ENCODE measurements around the gene TOMM5.

The TOMM5 gene

DNA sequence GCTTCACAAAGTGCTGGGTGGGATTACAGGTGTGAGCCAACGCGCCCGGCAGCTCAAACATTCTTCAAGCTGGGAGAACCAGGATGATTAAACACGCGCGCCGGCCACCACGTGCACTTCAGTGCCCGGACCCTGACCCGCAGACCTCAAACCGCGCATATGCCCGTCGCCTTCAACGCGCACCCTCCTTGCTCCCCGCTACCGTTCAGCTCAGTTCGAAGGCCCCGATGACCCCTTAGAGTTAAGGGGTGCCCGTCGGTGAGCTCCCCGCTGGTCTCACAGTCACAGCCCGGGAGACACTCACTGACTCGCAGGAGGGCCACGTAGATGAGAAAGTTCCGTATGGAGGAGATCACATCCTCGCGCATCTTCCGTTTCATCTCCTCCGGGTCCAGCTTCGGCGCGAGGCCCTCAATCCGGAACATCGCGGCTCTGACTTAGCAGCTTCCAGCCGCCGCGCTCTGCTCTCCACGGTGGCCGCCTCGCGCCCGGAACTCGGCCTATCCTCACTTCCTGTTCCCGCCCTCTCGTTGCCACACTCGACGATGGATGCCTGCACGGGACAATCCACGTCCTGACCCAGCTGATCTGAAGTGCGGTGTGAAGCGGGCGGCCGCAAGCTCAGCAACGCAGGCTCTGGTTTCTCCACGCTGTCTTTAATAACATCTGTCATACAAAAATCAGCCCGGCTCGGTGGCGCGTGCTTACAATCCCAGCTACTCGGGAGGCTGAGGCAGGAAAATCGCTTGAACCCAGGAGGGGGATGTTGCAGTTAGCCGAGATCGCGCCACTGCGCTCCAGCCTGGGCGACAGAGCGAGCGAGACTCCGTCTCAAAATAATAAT is at the start of gene TOMM5:
Gene TOMM5 (minus strand): TSS at position 490 of the 844 bp plus-strand sequence. CDS start 65 bp downstream, at position 425.
- DNase-seq (ENCODE audit: low read depth in 2 of 2), result peak; percentile 76 to 85

DNA sequence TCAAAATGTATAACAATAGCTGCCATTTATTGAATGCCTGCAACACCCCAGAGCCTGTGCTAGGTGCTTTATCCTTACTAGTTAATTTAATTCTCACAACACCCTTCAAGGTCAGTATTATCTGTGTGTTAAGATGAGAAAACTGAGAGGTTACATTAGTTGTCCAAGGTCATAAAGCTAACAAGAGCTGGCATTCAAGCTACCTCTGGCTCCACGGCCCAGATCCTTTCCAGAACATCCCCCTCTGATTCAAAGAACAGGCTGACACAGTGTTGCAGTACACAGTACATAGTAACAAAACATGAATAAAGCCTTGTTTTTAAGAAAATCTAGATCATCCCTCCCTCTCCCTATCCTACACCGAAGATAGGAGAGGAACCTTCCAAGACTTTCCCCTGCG is 48.9 kb upstream of the TOMM5 start:
- no peak for DNase-seq (ENCODE audit: low read depth in 2 of 2)

DNA sequence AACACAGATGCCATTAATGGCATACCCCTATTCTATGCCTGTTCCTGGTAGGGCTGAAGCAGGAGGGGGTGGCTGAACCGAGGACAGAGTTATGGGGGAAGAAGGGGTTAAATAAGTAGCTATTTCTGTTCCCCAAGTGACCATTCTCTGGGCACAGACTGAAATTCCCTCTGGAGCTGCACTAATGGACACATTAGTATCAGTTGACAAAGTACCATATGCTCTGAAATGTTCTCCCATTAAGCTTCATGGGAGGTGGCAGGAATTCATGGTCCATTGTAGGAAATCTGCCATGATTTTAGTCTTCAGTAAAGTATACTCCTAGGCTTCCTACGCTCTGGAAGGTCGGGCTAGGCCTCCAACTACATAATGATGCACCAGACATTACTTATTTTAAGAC is 47.8 kb upstream of the TOMM5 start:
- DNase-seq (ENCODE audit: low read depth in 2 of 2), result no peak

DNA sequence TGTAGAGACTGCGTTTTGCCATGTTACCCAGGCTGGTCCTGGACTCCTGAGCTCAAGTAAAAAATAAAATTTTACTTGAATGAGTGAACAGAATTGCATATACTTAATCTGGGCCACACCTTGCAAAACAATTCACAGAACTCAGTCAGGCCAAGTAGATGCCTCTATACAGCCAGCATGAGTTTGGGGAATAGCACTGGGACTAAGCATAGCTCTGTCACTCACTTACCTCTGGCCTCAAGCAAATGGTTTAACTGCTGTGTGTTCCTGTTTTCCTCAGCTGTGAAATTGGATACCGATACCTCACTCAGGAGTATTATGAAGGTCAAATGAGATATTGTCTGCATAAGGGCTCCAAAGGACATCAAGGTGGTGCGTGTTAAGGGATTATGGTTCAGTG is 47.4 kb upstream of the TOMM5 start:
- DNase-seq (ENCODE audit: low read depth in 2 of 2), result no peak

DNA sequence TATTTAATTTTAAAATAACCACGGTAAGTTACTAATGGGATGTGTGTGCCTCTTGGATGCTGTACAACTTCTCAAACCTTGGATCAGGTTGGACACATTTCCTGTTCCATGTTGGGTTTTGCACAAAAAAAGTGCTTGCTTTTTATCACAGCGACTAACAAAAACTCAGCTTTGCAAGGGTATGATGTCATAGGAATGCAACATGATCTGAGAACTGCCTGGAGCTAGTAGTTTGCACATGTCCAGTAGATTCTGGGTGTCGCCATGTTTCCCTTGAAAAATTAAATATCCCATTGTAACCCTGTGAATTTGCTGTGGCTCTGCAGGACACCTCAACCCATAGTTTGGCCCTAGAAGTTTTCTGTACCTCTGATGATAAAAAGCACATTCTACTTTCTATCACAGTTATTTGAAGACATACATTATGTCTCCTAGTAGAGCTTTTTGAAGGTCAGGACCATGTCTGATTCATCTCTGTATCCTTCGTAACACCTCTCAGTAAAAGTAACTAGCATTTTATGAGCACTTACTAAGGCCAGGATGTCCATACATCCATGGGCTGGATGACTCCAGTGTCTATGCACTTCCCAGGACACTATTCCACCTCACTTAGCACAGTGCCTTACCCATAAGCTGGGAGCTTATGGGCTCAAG is 46.8 kb upstream of the TOMM5 start:
- no peak for DNase-seq (ENCODE audit: low read depth in 2 of 2)

DNA sequence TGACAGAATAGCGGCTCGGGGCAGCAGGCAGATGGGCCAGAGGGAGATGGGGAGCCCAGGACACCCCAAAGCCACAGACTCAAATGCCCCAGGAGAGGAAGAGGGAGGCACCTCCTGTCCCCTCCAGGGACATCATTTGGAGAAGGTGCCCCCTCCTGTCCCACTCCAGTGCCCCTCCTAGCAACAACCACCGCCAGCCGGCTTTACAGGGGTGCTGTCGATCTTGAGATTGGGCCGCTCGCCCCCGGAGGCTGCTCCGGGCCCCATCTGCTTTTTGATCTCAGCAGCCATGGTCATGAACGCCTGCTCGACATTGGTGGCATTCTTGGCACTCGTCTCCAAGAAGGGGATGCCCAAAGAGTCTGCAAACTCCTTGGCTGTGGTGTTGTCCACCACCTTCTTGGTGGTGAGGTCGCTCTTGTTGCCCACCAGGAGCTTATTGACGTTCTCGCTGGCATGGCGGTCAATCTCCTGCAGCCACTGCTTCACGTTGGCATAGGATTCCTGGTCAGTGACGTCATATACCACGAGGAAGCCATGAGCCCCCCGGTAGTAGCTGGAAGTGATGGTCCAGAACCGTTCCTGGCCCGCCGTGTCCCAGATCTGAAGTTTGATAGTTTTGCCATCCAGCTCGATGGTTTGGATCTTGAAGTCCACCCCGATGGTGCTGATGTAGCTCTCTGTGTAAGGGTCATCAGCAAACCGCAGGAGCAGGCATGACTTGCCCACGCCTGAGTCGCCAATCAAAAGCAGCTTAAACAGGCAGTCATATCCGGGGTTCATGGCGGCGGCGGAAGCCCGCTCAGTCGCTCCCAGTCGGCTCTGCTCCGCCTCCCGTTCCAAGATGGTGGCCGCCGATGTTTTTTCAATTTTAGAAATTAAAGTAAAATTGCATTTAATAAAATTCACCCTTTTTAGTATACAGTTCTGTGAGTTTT is 44.4 kb upstream of the TOMM5 start:
- no peak for DNase-seq (ENCODE audit: low read depth in 2 of 2)

DNA sequence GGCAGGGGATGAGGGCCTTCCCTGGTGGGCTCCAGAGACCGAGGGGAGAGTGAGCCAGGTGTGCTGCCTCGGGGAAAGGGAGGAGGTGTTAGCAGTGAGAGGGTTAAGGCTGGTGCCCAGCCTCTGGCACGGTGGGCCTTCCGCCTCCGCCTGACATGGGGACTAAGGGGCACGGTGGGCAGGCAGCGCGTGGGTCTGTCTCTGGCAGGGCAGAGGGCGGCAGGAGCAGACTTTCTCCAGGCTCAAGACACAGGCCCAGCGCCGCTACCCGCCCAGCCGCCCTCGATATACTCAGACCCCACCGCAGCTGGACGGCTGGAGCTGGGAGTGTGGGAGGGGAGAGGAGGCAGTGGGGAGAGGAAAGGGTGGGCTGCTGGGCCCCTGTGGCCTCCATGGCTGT is 43.4 kb upstream of the TOMM5 start:
- DNase-seq (ENCODE audit: low read depth in 2 of 2), result no peak

DNA sequence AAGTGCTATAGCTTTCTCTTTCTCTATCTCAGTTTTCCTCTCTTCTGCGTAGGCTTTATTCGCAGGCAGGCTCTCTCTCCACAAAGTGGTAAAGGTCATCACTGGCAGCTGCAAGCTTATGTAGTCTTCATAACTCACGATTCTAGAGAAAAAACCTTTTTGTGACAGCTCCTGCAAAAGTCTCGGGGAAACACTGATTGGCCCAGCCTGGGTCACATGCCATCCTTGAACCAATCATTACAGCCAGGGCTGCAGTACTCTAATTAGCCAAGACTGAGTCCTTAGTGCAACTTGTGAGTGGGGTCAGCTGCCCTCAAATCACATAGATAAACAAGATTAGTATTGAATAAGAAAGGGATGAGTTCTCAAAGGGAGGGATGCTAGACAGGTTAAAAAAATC is 40.1 kb upstream of the TOMM5 start:
- DNase-seq (ENCODE audit: low read depth in 2 of 2), result no peak

DNA sequence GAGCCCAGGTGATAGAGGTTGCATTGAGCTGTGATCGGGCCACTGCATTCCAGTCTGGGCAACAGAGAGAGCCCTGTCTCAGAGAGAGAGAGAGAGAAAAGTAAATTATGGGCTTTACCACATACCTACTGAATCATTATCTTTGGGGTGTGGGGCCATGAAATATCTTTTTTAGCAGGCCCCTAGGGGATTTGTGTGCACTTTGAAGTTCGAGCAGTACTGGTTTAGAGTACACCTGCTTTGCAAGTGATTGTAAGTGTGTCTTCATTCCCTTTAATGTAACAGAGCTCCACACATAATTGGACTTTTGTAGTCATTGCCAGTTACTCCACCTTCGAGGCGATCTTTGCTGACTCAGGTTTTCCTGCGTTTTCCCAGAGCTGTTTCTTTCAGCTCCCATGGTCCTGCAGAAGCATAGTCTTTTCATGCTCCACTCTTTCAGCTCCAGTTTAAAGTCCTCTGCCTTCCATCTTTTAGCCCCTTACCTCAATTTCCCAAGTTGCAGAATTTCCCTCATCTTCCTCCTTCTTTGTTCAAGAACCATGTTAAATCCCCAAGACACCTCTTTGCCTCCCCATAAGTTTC is 34.4 kb upstream of the TOMM5 start:
- no peak for DNase-seq (ENCODE audit: low read depth in 2 of 2)

DNA sequence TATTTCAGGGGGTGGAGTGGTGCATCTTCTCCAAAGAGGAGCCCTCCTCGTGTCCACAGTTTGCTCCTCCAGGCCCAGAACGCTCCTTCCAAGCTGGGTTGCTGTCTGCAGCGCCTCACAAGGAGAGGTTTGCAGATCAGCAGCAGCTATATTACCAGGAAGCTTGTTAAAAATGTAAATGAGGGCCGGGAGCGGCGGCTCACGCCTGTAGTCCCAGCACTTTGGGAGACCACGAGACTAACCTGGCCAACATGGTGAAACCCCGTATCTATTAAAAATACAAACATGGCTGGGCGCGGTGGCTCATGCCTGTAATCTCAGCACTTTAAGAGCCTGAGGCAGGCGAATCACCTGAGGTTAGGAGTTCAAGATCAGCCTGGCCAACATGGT is 33.4 kb upstream of the TOMM5 start:
- no peak for DNase-seq (ENCODE audit: low read depth in 2 of 2)

DNA sequence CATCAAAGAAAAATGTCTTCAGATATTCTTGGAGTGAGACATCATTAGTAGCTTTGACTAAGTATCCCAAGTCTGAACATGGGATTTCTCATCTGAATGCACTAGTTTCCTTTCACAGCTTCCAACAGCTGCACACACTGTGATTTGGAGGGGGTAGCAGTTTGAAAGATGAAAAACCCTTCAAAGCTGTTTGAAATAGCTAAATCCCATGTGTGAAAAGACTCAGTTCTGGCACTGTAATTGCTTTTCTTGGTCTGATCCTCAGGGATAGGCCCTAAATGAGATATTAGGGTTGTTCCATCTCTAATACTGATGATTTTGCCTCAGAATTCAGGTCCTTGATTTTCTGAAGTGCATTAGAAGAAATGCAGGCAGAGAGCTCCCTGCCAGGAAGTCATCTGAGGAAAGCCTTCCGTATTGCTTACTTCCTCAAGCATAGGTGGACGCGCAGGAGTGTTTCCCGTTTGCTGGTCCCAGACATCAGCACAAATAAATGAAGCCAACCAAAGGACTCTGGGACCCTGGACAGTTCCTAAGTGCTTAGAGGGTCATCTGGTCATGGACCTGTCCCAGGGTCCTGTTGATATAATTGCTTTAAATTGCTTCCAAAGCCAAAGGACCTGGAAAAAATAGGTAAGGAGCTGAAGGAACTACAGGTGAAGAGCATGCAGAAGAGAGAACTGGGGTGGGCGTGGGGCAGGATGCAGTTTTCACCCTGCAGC is 32.8 kb upstream of the TOMM5 start:
- DNase-seq (ENCODE audit: low read depth in 2 of 2), result no peak

DNA sequence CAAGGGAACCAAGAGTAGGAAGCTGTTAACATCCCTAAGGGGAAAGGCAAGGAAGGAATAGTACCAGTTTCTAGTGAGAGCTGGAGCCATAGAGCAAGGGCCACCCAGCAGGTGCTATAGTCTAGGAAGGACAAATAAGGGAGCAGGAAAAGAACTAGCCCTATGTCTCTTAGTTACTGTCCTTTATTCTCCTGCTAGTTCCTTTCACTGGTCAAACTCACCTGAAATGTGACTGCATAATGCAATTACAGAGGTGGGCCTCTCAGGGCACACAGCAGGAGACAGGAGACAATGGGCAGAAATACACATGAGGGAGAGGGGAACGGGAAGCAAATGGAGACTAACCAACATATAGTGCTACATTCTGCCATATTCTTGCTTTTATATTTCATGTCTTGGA is 31.7 kb upstream of the TOMM5 start:
- DNase-seq (ENCODE audit: low read depth in 2 of 2), result no peak

DNA sequence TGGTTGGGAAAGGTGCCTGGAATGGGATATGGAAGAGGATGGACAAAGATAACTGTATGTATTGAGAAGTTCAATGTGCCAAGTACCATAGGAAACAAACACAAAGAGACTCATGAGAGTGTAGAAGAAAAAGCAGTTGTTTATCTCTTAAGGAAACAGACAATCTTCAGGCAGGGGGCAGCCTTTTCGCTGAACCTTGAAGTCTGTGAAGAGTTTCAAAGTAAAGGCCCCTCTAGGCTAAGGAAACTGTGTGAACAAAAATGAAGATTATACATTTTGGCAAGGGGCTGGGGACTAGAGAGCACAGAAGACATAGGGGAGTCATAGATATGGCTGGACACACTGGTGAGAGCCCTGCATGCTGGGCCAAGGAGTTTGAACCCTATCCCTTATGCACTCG is 30.9 kb upstream of the TOMM5 start:
- no peak for DNase-seq (ENCODE audit: low read depth in 2 of 2)

DNA sequence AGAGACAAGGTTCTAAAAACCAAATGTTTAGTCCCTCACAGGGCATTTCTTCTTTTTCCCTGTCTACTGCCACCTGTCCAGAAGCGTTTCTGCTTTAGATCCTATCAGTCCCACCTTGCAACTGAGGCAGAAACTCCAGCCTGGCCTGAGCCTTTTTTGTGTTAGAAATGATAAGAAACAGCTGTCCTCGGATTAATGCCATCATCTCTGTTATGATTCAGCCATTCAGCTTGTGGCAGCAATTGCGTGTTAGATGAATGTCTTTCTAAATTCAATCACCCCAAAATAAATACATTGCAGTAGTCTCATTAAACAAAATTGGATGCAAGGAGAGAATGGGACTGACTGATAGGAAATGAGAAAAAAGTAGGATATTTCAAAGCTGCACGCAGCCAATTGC is 30.1 kb upstream of the TOMM5 start:
- DNase-seq (ENCODE audit: low read depth in 2 of 2), result no peak

DNA sequence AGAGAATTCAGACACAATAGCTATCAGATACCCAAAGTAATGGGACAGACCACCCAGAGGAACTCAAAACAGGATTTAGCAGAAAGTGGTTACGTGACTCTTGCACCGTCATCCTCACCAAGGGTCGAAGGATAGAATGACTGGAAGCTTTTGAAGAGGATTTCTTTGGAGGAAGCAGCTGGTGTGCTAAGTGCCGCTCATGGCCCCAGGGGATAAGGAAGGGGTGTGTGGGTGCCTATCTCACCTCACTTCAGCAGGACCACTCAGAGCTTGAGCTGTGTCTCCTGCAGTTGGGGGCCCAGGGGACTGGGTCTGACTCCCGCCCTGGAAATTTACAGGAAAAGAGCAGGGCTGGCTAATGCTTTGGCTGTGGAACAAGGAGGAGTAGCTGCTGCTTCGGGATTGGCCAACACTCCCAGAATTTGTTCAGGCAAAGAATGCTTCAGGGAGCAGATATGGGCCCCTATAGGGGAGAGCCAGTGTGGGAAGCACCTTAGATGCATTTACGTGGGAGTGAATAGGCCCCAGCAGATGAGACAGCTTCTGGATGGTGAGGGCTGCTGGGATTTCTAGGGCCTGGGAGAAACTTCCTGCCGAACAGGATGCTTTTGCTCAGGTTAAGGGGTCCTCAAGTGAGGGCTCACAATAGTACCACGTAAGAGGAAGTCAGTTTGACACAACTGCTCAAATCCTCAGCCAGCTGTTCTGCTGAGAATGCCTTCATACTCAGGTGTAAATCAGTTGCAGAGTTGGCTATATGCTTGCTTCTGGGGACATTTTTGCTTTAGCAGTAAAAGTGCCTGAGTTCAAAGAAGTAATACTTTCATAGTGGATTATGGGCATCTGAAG is 29.1 kb upstream of the TOMM5 start:
- no peak for DNase-seq (ENCODE audit: low read depth in 2 of 2)

DNA sequence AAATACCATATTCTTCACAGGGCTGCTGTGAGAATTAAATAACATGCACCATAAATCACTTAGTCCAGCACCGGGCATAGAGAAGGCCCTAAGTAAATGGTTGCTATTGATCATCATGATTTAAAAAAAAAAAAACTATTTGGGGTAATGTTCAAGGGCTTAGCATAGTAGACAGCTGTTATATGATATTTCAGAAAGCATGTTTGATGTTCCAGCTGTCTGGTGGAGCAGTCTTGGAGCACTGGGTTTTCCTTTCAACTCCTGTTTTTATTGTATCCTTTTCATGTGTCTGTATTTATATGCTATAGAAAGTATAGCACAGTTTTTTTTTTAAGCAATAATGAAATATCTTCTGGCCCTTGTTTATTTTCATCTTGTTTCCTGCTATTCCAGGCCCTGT is 28.0 kb upstream of the TOMM5 start:
- DNase-seq (ENCODE audit: low read depth in 2 of 2), result no peak

DNA sequence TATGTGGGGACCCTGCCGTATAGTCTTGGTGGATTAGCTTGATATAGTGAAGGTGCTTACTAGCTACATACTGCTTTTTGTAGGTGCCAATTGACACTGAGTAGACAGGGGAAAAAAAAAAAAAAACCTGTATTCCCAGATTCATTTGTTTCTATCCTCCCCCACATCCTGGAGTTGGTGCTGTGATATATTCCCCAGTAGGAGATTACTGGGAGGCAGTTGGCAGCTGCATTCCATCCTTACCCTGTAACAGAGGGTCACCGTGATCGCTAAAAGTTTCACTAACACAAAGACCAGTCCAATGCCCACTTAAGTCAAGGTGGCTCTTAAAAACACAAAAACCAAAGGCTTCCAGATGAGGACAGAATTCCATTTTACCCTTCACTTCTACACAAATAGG is 27.4 kb upstream of the TOMM5 start:
- no peak for DNase-seq (ENCODE audit: low read depth in 2 of 2)

DNA sequence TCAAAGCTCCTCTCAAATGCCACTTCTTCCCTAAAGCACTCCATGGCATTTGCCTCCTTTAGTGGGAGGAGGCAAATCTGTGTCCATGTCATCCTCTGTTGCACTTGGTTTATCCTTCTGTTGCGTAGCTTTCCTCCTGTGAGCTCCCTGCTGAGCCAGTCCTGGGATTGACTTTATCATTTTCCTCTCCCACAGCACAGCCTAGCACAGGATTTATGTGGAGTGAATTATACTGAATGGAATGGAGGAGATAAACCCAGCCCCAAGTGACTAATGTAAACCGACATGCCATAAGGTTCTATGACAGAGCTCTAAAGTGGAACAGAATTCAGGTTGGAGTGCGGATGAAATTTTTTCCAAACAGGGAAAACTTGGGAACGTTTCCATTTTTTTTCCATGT is 26.4 kb upstream of the TOMM5 start:
- DNase-seq (ENCODE audit: low read depth in 2 of 2), result no peak

DNA sequence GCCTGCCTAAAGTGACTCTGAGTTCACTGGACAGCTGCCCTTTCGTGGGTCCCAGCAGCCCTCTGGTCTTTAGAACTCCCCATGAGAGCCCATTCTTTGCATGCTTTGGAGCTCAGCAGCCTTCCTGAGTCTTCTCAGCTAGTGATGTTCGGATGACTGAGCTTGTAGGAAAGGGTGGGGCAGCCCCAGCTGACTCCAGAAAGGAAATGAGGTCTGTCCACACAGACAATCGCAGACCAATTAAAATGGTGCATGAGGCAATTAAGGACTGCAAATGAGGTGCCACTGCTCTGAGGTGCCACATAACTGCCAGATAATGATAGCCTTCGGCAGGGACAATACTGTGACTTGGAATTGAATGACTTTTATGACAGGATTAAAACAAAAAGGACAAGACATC is 25.4 kb upstream of the TOMM5 start:
- no peak for DNase-seq (ENCODE audit: low read depth in 2 of 2)

DNA sequence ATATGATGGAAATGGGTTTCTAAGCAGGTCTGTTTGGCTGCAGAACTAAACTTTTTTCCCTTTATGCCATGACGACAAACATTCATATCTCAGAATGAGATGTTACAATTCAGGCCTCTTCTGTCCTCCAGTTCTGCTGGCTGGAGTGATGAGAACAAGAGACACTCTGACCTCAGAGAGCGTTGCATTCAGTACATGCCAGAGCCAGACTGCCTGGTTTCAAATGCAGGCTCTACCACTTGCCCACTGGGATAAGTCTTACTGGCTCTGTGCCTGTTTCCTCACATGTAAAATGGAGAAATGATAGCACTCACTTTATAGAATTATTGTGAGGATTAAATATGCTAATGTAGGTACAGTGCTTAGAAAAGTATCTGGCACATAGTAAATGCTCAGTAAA is 24.8 kb upstream of the TOMM5 start:
- DNase-seq (ENCODE audit: low read depth in 2 of 2), result no peak

All from stimulated activated CD8-positive, alpha-beta memory T cell treated with anti-CD3 and anti-CD28 coated beads, Interleukin-15, amount 100 ng/mL, for 4 hours (primary cell).